NCI-H2227 (cell line): ENCODE data around the gene UMPS.
"Not testable (repeated sequence)": the region's sequence is repeated elsewhere in the genome, so short reads cannot be mapped to it uniquely, and the experiment has no call there.

Experiments
- DNase-seq: peaks from one replicate; lab custom pipeline; 2025; ENCODE audit not compliant: unreplicated experiment; lab: John Stamatoyannopoulos, UW

The UMPS gene

DNA sequence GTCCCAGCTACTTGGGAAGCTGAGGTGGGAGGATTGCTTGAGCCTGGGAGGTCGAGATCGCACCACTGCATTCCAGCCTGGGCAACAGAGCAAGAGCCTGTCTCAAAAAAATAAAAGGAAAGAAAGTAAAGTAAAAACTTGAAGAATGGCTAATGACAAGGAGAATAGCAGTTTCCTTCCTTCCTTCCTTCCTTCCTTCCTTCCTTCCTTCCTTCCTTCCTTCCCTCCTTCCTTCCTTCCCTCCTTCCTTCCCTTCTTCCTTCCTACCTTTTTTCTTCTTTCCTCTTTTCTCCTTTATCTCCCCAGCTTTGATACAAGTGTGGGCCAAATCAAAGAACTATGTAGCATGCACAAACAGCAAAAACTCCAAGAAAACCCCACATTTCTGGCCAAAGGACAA is 23.0 kb upstream of the UMPS start:
- DNase-seq, result not testable (repeated sequence)

DNA sequence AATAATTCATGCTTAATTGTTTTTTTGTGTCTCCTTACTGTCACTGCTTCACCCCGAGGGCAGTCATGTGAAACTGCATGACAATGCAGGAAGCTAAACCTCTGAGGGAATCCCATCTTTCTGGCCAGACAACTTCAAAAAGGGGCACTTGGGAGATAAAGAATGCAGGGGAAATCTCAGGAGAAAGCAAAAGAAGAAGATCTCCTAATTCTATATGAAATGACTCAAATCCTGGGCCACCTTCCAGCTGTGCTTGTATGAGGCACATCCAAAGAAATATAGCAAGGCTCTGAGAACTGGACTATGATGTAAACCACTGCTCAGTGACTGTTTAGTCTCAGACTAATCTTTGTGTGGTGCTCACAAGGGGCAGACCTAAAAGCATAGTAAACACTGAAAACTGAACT is 22.6 kb upstream of the UMPS start:
- DNase-seq, result no peak

DNA sequence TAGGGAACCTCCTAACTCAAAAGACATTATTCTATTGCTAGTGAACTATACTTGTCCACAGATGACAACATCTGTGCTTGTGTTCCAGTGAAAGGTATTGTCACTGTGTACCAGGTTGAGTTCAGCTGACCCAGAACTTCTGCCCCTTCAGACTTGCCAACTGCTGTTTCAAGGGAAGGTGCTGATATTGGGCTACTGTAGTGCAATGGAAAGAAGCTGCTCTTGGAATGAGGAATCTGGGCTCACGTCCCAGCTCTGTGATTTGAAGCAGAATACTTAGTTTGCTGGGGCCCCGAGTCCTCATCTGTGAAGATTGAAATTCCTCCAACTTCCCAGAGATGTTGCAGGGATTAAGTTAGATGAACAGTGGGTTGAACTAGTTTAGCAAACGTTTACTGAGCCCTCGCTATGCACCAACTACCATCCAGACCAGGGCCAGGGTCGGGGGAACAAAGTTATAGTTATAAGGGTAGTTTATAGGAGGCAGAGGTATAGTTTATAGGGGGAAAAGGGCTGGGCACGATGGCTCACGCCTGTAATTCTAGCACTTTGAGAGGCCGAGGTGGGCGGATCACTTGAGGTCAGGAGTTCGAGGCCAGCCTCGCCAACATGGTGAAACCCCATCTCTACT is 15.9 kb upstream of the UMPS start:
- no peak for DNase-seq

DNA sequence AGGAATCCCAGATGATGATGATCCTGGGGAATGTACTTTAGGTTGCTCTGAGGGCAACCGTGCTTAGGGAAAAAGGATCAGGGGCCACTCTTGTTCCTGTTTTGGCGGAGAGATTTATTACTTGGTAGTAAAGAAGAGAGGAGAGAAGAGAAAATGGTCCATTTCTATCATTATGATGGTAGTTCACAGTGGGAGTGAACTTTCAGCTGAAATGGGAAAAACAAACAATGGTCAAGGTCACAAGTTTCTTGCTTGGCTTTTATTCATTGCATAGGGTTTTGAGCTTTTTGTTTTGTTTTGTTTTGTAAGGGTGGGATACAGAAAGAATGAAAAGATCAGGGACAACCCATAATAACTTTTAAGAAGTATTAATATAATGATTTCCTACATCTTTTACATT is 7.7 kb upstream of the UMPS start:
- DNase-seq, result no peak

GRCh38 chr3:124730941-124731297 is 667 bp downstream of the UMPS start:
- no peak for DNase-seq

- DNase-seq, result no peak
Observed at GRCh38 chr3:124731760-124732159, 1.5 kb downstream of the UMPS start.

DNA sequence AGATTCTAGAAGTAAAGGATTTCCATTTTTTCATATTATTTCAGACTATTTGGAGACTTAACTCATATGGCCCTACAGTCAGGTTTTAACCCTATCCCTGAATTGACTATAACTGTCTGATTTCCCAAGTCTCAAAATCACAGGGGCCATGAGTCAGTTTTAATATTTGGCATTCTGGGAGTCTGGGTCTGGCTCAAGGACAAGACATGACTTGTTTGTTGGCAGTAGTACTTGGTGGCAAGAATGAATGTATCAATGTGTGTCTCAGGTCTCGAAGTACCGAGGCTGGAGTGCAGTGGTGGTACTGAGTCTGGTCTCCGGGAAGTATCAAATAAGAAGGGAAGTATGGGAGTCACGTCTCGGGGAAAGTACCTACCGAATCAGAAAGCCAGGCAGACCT is 10.8 kb downstream of the UMPS start:
- no peak for DNase-seq

DNA sequence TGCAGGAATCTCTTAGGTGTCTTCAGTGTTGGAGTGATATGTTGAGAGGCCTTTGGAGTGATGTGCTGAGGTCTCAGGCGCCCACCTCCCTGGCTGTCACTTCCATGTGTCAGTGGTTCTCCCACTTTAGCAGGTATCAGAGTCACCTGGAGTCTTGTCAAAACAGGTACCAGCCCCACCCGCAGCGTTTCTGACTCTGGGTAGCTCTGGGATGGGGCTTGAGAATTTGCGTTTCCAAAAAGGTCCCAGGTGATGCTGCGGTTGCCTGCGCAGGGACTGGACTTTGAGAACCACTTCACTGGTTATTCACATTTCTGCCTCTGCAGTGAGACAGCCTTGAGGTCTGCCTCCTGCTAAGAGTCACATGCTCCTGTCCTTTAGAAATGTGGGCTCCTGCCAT is 15.5 kb downstream of the UMPS start:
- DNase-seq, result no peak

DNA sequence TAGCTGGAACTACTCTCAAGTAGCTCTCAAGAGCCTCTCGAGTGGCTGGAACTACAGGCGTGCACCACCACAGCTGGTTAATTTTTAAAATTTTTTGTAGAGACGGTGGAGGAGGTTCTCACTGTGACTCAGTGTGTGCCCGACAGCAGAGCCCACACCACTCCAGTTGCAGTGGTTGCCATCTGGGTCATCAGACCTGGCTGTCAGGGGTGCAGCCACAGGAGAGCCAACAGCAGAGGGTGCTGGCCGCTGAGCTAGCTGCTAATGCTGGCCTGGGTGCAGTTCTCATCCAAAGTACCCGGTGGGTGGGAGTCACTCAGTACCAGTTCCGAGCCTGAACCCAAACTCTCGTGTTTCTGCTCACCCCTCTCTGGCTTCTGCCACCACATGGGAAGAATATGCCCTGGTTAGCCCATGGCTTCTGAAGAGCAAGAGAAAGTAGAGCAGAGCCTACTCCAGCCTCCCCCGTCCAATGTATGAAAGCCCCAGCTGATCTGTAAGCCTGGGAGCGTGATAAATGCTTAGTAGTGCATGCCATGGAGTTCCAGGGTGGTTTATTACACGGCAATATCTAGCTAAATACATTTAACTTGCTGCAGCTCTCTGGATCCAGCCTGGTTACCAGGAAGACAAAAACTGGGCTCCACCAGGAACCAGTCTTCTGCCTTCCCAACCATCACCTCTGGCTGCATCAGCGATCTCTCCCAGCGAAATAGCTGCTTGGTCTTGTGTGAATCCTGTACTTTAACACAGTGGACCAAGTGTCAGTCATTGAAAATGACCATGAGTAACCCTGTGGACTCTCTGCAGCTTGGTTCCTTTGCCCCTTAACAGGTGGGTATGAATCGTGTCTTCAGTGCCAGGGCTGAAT is 17.1 kb downstream of the UMPS start:
- no peak for DNase-seq

DNA sequence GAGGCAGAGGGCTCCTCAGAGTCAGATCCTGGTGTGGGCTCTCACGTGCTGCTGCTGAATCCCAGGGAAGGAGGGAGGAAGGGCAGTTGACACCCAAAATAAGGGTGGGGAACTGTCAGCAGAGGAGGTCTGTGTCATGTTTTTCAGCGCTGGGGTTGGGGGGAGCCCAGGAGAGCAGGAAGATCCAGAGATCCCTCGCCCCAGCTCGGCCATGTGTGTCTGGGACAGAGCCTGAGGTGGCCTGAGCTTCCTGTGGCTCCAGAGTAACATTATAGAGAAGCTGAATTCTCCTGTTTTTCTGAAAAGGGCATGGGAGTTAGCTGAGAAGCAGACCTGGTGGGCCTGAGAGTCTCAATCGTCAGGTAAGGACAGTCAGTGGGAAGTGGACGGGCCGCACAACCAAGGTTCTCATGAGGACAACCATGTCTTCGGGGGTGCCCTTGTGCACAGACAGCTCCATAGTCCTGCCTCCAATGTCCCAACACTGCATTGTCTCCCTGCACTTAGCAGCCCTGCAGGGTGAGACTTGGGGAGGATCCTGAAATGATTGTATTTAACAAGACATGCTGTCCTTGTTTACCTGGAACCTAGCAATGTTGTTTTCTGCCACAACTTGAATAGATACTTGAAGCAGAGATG is 18.4 kb downstream of the UMPS start:
- no peak for DNase-seq

- not testable (repeated sequence) for DNase-seq
Observed at GRCh38 chr3:124749877-124750276, 19.6 kb downstream of the UMPS start.

DNA sequence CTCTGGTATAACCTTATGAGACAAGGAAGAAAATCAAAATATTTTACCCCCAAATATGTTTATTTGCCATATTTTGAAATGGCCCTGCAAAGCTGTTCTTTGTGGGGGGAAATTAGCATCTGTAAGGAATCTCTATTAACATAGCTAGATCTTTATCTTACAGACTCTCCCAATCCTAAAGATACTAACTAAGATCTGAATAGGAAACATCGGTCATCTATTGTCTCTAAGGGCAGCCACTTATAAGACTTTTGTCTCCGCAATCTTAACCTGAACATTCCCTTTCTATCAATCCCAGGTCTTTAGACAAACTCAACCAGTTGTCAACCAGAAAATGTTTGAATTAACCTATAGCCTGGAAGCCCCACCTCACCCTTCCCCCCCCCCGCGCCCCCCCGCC is 21.2 kb downstream of the UMPS start:
- DNase-seq, result no peak

- no peak for DNase-seq
Observed at GRCh38 chr3:124752051-124752450, 21.8 kb downstream of the UMPS start.

DNA sequence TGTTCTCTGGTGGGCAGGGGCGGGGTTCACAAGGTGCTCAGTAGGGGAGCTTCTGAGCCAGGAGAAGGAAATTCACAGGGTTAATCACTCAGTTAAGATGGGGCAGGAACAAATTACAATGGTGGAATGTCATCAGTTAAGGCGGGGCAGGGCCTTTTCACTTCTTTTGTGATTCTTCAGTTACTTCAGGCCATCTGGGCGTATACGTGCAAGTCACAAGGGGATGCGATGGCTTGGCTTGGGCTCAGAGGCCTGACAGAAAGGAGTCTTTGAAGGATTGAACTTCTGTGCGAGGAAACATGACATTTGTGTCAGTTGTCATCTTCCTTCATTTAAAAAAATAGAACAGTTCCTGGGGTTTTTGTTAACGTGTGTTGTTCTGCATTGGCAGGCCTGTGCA is 27.7 kb downstream of the UMPS start:
- not testable (repeated sequence) for DNase-seq

DNA sequence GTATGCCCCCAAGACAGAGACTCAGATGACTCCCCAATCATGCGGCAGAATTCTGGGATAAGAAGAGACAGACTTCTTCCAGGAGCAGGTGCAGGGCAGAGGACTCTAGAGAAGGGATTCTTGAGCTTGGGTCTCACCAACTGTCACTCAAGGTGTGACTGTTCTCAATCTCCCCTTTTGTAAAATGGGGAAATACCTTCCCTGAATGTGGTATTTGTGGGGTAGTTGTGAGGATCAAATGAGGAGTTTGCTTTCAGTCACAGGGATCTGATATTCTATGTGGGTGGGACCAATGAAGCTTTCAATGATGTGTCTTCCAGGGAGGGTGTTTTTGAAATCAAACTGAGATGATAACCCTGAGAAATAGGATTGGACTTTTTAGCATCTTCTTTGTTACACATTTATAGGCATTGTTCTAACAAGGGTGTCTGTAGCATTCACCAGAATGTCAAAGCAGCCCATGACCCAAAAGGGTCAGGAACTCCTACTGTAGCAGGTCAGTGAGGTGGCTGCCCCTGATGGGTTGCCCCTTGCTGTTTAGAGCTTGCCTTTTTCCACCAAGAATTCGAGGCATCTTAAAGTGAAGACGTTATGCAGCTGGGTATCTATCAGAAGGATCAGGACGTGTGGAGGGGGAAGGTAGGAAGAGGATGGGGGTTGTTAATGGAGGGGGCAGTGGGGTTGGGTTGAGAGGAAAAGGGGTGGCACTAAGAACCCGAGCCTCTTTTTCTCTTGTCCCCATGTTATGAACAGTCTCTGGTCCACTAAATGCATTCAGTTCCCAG is 28.8 kb downstream of the UMPS start:
- DNase-seq, result no peak

GRCh38 chr3:124759666-124760401 is 29.6 kb downstream of the UMPS start:
- DNase-seq, result no peak

DNA sequence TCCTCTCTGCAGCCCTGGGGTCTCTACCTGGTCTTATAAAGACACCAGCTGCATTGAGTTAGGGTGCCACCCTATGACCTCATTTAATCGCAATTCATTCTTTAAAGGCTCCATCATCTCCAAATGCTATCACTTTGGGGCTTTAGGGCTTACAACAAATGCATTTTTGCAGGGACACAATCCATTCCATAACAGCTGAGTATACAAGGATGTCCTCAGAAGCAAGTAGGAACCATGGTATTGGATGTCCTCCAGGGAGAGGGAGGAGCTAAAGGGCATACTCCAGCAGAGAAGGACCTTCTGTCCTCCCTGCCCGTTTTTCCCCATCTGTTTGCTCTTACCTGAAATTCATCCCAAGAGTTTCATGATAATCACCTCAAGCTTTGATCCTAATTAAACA is 30.3 kb downstream of the UMPS start:
- DNase-seq, result no peak

DNA sequence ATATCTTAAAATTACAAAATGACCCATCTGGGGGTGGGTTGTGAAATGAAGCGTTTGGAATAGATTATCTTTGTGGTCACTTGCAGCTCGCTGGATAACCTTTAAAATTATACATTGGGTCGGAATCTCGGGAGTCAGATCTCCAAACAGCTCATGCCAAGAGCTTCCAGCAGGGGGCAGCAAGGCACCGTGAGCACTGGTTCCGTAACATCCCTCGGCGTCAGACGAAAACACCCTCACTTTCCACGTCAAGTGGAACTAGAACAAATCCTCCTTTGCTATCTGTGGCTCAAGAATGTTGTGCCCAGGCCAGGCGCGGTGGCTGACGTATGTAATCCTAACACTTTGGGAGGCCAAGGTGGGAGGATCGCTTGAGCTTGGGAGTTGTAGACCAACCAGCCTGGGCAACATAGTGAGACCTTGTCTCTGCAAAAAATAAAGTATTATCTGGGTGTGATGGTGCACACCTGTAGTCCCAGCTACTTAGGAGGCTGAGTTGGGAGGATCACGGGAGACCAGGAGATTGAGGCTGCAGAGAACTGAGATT is 31.1 kb downstream of the UMPS start:
- DNase-seq, result peak; percentile 80

GRCh38 chr3:124761935-124762660 is 31.8 kb downstream of the UMPS start:
- DNase-seq, result no peak

GRCh38 chr3:124762661-124763011 is 32.4 kb downstream of the UMPS start:
- no peak for DNase-seq
